ENCODE results near the gene ATAT1. TPM values are rescaled to one million over a fixed set of nuclear protein-coding genes. Genes with fewer than 3 reads are reported as not detected.

The ATAT1 gene
- total RNA-seq, 1 donor = 4.7 TPM

DNA sequence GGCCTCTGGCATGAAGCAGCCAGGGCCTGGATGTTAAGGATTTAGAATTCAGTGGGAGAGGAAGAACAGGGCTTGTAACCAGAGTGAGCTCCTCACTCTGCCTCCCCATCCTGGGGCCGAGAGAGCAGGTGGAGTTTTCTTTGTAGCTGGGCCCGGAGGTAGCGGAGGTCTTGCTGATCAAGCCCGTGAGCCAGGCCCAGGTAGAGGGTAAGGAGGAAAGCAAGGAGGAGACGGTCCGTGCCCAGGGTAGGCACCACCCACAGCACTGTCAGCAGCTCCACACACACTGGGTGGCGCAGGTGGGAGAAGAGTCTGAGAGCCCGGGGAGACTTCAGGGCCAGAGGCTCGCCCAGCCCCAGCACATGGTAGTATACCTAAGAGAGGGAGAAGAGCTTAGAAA lies 61.9 kb downstream of the ATAT1 start:
- Histone ChIP-seq H2AFZ (ENCODE audit: low read length) (no peak overlapping the region), H3K27ac (ENCODE audit: low read depth, low read length) (peak overlapping the region; percentile 91), H3K79me2 (ENCODE audit: insufficient read depth, low read length) (peaks cover 57% of the 10 kb centered on the region), H3K27me3 (ENCODE audit: insufficient read depth, low read length) (no peaks in the 10 kb centered on the region), H3K36me3 (ENCODE audit: insufficient read depth, low read length) (peaks cover 7% of the 10 kb centered on the region), H3K4me1 (ENCODE audit: insufficient read depth, low read length) (peaks cover 36% of the 10 kb centered on the region), H3K9me3 (ENCODE audit: low read depth, low read length) (no peaks in the 10 kb centered on the region), H3K4me2 (ENCODE audit: insufficient read depth, low read length) (peak overlapping the region; percentile 96), H4K20me1 (ENCODE audit: insufficient read depth, low read length) (peaks cover 23% of the 10 kb centered on the region), H3K4me3 (ENCODE audit: insufficient read depth, low read length) (peak overlapping the region; percentile 96)
- TF ChIP-seq, protein P1, sequence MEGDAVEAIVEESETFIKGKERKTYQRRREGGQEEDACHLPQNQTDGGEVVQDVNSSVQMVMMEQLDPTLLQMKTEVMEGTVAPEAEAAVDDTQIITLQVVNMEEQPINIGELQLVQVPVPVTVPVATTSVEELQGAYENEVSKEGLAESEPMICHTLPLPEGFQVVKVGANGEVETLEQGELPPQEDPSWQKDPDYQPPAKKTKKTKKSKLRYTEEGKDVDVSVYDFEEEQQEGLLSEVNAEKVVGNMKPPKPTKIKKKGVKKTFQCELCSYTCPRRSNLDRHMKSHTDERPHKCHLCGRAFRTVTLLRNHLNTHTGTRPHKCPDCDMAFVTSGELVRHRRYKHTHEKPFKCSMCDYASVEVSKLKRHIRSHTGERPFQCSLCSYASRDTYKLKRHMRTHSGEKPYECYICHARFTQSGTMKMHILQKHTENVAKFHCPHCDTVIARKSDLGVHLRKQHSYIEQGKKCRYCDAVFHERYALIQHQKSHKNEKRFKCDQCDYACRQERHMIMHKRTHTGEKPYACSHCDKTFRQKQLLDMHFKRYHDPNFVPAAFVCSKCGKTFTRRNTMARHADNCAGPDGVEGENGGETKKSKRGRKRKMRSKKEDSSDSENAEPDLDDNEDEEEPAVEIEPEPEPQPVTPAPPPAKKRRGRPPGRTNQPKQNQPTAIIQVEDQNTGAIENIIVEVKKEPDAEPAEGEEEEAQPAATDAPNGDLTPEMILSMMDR (IDR thresholded peaks at IDR 0.05; ENCODE audit: extremely low read depth, low read depth, low read length) = no peak
- DNase-seq (ENCODE audit: insufficient read length, low spot score, missing footprints) = no peak

DNA sequence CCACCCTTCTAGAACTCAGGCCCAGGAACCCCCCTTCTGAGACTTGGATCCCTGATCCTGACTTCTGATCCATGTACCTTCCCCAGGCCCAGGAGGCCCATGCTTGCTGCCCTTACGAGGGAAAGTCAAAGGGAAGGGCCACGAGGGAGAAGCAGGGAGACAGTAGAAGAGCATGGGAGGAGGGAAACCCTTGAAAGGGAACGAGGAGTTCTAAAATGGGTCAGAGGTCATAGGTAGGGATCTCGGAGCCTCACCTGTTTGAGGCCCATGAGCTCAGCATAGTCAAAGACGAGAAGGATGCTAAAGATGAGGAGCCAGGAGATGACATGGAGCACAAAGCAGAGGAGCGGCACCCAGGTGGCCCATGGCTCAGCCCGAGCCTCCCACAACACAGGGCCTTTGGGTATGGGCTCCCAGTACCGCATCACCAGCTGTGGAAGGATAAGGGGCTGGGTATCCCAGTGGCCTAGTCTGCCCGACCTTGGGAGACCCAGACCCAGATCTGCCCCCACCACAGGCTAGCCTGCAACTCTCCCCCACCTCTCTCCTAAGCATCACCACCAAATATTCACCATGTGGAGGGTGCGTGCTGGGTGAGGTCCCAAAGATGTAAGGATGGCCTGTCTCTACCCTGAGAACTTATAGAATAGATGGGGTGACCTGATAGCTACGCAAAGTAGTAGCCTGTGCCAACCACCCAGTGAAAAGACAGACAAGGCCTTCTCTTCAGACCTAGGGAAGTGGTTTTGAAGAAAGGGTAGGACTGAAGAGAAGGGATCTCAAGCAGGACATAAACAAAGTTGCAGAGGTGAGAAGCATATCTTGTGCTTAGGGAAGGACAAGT lies 62.6 kb downstream of the ATAT1 start:
- Histone ChIP-seq H3K9me3 (ENCODE audit: low read depth, low read length) (no peaks in the 10 kb centered on the region), H2AFZ (ENCODE audit: low read length) (no peak overlapping the region), H3K79me2 (ENCODE audit: insufficient read depth, low read length) (peaks cover 50% of the 10 kb centered on the region), H3K4me2 (ENCODE audit: insufficient read depth, low read length) (peak overlapping the region; percentile 81), H3K4me3 (ENCODE audit: insufficient read depth, low read length) (no peak overlapping the region), H3K27ac (ENCODE audit: low read depth, low read length) (peak overlapping the region; percentile 91), H3K4me1 (ENCODE audit: insufficient read depth, low read length) (peaks cover 36% of the 10 kb centered on the region), H4K20me1 (ENCODE audit: insufficient read depth, low read length) (peaks cover 18% of the 10 kb centered on the region), H3K36me3 (ENCODE audit: insufficient read depth, low read length) (peaks cover 4% of the 10 kb centered on the region), H3K27me3 (ENCODE audit: insufficient read depth, low read length) (no peaks in the 10 kb centered on the region)
- no peak for DNase-seq (ENCODE audit: insufficient read length, low spot score, missing footprints)
- TF ChIP-seq, protein P1 (IDR thresholded peaks at IDR 0.05; ENCODE audit: extremely low read depth, low read depth, low read length) = no peak

DNA sequence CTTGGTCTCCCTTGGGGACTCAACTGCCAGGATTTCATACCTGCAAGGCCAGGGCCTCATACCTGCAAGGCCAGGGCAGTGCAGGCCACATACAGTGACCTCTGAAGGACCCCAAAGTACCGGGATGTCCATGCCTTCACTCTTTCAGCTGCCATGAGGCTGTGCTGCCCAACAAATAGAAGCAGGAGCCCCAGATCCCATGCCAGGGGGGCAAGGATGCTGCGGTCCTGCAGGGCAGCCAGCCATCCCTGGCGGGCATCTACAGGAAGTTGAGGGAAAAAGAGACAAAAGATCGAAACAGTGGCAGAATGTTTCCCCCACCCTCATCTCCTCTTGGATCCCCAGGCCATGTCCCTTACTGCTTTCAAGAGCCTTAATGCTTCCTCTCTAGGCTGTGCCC lies 63.3 kb downstream of the ATAT1 start:
- TF ChIP-seq, protein P1 (IDR thresholded peaks at IDR 0.05; ENCODE audit: extremely low read depth, low read depth, low read length) = no peak
- peaks cover 34% of the 10 kb centered on the region for H3K4me1 ChIP-seq (ENCODE audit: insufficient read depth, low read length)
- peak overlapping the region; percentile 85 for H3K4me3 ChIP-seq (ENCODE audit: insufficient read depth, low read length)
- H3K27me3 ChIP-seq (ENCODE audit: insufficient read depth, low read length) = no peaks in the 10 kb centered on the region
- H4K20me1 ChIP-seq (ENCODE audit: insufficient read depth, low read length) = peaks cover 13% of the 10 kb centered on the region
- H2AFZ ChIP-seq (ENCODE audit: low read length) = peak overlapping the region; percentile 95
- peak overlapping the region; percentile 67 for H3K27ac ChIP-seq (ENCODE audit: low read depth, low read length)
- DNase-seq (ENCODE audit: insufficient read length, low spot score, missing footprints) = peak; percentile 55
- no peaks in the 10 kb centered on the region for H3K9me3 ChIP-seq (ENCODE audit: low read depth, low read length)
- peak overlapping the region; percentile 81 for H3K4me2 ChIP-seq (ENCODE audit: insufficient read depth, low read length)
- peaks cover under 1% of the 10 kb centered on the region for H3K36me3 ChIP-seq (ENCODE audit: insufficient read depth, low read length)
- H3K79me2 ChIP-seq (ENCODE audit: insufficient read depth, low read length) = peaks cover 43% of the 10 kb centered on the region

DNA sequence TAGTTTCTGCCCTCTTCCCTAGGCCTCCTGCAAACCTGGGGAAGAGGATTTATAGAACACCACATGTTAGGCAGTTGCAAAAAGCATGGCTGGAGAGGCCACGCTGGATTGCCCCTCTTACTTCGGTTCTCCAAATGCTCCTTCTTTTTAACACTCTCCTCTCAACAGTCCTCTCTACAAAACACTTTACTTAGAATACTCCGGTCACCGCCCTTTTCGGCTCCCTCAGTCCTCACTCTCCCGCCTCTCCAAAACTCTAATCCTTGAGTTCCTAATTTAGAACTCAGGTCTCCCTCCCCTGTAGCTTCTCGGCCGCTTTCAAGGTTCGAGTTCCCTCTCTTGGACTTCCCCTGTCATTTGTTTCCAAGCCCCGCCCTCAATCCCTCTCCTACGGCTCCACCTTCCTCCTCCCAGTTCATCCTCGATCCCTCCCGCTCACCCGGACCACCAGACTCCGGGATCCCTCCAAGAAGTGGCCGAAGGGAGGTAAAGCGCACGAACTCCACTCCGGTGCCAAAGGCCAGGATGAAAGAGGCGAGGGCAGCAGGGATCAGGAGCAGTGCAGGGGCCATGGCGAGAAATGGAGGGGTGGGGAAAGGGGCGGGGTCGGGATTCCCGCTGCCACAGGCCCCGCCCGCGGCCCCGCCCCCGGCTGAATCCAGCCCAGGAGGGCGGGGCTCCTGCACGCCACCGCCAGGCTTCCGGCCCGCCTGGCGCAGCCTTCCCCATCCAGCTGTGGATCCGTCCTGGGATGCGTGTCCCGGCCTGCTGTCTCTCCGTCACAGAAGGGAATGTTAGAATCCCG lies 63.9 kb downstream of the ATAT1 start, which contains the start of gene NRM:
Gene NRM, minus strand, starts transcription at position 582 of the 805 bp plus-strand sequence. Its CDS starts 10 bp downstream, at position 572.
- peaks cover 36% of the 10 kb centered on the region for H3K79me2 ChIP-seq (ENCODE audit: insufficient read depth, low read length)
- peak within 1 kb of the TSS; percentile 81 for H3K4me2 ChIP-seq (ENCODE audit: insufficient read depth, low read length)
- DNase-seq (ENCODE audit: insufficient read length, low spot score, missing footprints) = peak; percentile 96
- no peaks in the 10 kb centered on the region for H3K36me3 ChIP-seq (ENCODE audit: insufficient read depth, low read length)
- TF ChIP-seq, protein P1 (IDR thresholded peaks at IDR 0.05; ENCODE audit: extremely low read depth, low read depth, low read length) = no peak
- H3K4me1 ChIP-seq (ENCODE audit: insufficient read depth, low read length) = peaks cover 35% of the 10 kb centered on the region
- H3K9me3 ChIP-seq (ENCODE audit: low read depth, low read length) = no peaks in the 10 kb centered on the region
- peak within 1 kb of the TSS; percentile 74 for H3K27ac ChIP-seq (ENCODE audit: low read depth, low read length)
- H4K20me1 ChIP-seq (ENCODE audit: insufficient read depth, low read length) = peaks cover 7% of the 10 kb centered on the region
- peak within 1 kb of the TSS; percentile 85 for H3K4me3 ChIP-seq (ENCODE audit: insufficient read depth, low read length)
- peak within 1 kb of the TSS; percentile 95 for H2AFZ ChIP-seq (ENCODE audit: low read length)
- H3K27me3 ChIP-seq (ENCODE audit: insufficient read depth, low read length) = no peaks in the 10 kb centered on the region
